ENCODE results near the gene MOG.
"Not testable (repeated sequence)": the region's sequence is repeated elsewhere in the genome, so short reads cannot be mapped to it uniquely, and the experiment has no call there.

Gene MOG

DNA sequence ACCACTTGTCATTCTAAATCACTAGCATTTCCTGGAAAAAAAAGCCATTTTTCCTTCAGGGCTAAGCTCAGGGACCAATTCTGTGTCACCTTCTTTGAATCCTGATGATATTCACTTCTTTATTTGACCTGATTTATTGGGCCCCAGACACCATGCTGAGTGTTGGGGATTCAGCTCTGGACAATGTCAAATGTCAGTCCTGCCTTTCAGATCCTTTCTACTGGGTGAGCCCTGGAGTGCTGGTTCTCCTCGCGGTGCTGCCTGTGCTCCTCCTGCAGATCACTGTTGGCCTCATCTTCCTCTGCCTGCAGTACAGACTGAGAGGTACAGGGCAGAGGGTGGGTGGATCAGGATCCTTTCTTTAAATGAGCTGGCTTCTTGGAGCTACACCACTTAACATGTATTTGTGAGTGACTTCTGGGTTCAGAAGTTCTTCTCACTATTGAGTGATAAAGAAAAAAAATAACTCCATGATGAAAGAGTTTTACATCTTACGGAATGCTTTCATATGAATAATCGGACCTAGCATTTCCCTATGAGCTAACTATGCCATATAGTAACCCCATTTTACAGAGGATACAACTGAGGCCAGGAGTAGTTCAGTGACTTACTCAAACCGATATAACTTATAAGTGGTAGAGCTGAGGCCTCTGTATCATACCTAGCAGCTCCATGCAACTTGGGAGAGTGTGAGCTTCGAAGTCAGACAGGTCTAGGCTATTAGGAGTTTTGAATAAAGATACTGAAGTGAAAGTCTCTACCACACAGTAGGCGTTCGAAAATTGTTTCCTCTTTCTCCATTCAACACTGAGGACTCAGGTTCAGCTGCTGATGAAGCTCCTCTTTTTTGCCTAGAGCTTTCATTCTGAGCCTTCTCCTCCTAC is 9.3 kb downstream of the MOG start:
- in situ Hi-C loops (cut with MboI; ENCODE audit: low sequenced_read_pairs, unreplicated experiment) = no loop called here
- TF ChIP-seq, protein P1, sequence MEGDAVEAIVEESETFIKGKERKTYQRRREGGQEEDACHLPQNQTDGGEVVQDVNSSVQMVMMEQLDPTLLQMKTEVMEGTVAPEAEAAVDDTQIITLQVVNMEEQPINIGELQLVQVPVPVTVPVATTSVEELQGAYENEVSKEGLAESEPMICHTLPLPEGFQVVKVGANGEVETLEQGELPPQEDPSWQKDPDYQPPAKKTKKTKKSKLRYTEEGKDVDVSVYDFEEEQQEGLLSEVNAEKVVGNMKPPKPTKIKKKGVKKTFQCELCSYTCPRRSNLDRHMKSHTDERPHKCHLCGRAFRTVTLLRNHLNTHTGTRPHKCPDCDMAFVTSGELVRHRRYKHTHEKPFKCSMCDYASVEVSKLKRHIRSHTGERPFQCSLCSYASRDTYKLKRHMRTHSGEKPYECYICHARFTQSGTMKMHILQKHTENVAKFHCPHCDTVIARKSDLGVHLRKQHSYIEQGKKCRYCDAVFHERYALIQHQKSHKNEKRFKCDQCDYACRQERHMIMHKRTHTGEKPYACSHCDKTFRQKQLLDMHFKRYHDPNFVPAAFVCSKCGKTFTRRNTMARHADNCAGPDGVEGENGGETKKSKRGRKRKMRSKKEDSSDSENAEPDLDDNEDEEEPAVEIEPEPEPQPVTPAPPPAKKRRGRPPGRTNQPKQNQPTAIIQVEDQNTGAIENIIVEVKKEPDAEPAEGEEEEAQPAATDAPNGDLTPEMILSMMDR (IDR thresholded peaks at IDR 0.05; ENCODE audit: borderline replicate concordance, control extremely low read depth, extremely low read depth, insufficient read depth, missing control alignments) = no peak
- DNase-seq (ENCODE audit: low spot score) = no peak

DNA sequence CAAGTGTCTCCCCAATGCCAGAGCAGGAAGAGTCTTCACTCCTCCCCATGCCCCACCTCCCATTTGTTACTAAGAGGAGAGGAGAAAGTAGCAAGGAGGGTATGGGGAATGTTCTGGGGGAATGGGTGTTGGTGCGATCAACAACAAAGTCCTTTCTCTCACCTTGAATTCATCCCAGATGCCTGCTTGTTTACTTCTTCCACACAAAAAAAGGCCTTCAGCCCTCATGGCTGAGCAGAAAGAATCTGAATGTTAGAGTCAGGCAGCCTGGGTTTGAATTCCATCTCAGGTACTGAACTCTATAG is 9.9 kb downstream of the MOG start:
- in situ Hi-C loops (cut with MboI; ENCODE audit: low sequenced_read_pairs, unreplicated experiment) = no loop called here
- TF ChIP-seq, protein P1 (IDR thresholded peaks at IDR 0.05; ENCODE audit: borderline replicate concordance, control extremely low read depth, extremely low read depth, insufficient read depth, missing control alignments) = no peak
- DNase-seq (ENCODE audit: low spot score) = no peak

DNA sequence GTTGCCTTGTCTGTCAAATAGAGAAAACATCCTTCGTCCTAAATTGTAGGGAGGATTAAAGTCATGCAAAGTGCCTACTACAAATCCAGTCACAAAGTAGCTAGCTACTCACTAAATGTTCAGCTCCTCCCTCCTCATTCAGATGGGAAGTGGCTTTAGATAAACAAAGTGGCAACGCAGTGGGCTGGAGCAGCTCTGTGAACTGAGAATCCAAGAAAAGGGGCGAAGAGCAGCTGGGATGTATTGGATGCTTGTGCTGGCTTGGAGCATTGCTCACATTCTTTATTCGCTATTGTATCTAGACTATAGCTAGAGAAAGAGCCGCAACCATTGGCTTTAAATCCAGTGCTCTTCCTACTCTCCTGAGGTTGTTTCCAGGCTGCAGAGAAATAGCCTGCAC is 10.3 kb downstream of the MOG start:
- TF ChIP-seq, protein P1 (IDR thresholded peaks at IDR 0.05; ENCODE audit: borderline replicate concordance, control extremely low read depth, extremely low read depth, insufficient read depth, missing control alignments) = no peak
- in situ Hi-C loops (cut with MboI; ENCODE audit: low sequenced_read_pairs, unreplicated experiment) = no loop called here
- DNase-seq (ENCODE audit: low spot score) = no peak

DNA sequence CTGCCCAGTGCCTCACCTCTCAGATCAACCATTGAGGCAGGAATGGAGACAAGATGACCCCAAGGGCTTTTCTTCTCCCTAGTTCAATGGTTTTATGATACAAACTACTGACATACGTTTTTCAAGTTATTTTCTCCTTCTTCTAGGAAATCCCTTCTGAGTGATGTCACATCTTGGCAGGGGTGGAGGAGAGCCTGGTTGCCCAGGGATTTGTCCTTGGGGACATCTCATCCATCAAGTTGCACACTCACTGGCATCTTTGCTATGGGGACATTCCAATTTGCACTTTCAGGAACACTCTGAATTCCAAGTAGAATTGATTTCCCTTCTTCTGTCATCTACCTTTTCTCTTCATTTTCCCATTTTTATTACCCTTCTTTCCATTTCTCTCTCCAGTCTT is 14.1 kb downstream of the MOG start:
- no peak for DNase-seq (ENCODE audit: low spot score)
- TF ChIP-seq, protein P1 (IDR thresholded peaks at IDR 0.05; ENCODE audit: borderline replicate concordance, control extremely low read depth, extremely low read depth, insufficient read depth, missing control alignments) = no peak
- in situ Hi-C loops (cut with MboI; ENCODE audit: low sequenced_read_pairs, unreplicated experiment) = no loop called here

DNA sequence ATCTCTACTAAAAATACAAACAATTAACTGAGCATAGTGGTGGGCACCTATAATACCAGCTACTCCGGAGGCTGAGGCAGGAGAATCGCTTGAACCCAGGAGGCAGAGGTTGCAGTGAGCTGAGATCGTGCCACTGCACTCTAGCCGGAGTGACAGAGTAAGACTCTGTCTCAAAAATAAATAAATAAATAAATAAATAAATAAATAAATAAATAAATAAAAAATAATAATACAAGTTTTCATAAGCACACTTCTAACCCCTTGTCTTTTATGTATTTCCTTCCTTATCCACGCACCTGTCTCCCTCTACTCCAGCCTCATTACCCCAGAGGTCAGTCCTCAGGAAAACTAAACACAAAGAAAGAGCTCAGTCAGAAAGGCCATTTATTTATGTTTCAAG is 15.2 kb downstream of the MOG start:
- DNase-seq (ENCODE audit: low spot score); in situ Hi-C loops (cut with MboI; ENCODE audit: low sequenced_read_pairs, unreplicated experiment): not testable (repeated sequence)

DNA sequence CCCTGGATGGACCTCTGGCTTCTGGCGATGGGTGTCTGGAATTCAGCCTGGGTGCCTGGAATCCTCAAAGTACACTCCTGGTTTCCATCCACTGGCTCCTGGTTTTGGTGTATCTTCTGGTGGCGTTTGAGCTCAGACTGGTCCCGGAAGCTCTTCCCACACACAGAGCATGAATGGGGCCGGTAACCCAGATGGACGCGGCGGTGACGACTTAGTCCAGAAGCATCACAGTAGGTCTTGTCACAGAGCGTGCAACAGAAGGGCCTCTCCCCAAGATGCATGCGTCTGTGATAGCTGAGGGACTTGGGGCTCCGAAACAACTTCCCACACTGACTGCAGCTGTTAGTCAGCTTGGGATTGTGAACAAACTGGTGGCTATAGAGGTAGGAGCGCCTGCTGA is 16.3 kb downstream of the MOG start:
- in situ Hi-C loops (cut with MboI; ENCODE audit: low sequenced_read_pairs, unreplicated experiment) = no loop called here
- no peak for DNase-seq (ENCODE audit: low spot score)
- TF ChIP-seq, protein P1 (IDR thresholded peaks at IDR 0.05; ENCODE audit: borderline replicate concordance, control extremely low read depth, extremely low read depth, insufficient read depth, missing control alignments) = no peak

DNA sequence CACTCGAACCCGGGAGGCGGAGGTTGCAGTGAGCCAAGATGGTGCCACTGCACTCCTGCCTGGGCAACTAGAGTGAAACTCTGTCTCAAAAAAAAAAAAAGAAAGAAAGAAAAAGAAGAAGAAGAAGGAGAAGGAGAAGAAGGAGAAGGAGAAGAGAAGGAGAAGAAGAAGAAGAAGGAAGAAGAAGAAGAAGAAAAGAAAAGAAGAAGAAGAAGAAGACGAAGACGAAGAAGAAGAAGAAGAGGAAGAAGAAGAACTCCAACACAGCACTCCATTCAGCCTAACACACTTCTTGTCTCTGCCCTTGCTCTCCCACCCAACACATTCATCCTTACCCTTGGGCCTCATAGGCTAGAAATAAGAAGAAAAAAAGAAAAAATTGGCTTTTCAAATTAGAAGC is 17.1 kb downstream of the MOG start:
- in situ Hi-C loops (cut with MboI; ENCODE audit: low sequenced_read_pairs, unreplicated experiment) = no loop called here
- DNase-seq (ENCODE audit: low spot score) = no peak
- TF ChIP-seq, protein P1 (IDR thresholded peaks at IDR 0.05; ENCODE audit: borderline replicate concordance, control extremely low read depth, extremely low read depth, insufficient read depth, missing control alignments) = no peak

Measured in GM13976 (cell line).